ENCODE data around the gene CTNNA3. TPM values are rescaled to one million over a fixed set of nuclear protein-coding genes. Genes with fewer than 3 reads are reported as not detected.

The CTNNA3 gene
- total RNA-seq, 6 donors from 2014 or later: 0.20 to 2.0 TPM; not detected in 4

DNA sequence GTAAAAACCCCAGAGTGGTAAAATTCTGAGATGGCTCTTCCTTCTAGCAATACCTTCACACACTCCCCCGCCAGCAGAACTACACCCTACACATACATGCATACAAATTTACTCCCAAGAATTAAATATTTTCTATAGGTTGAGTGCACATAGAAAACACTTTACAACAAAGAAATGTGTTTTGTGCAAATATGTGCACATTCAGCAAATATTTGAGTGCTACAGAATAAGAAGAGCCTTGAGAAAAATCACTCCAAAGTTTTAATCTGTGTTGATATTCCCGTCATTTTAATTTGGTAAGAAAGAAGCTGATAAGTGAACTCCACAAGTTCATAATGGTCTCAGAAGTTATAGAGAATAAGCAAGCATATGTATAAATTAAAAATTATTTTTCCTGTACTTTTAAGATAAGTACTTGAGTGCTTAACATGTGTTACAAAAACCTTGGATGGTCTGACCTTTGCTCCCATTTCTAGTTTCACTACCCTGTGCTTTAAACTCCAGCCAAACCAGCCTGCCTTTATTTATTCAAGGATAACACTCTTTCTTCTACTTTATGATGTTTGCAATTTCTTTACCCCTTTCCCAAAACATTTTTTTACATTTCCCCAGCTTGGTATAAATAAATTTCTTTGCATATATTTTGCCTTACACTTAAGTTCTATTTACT is 1503.7 kb downstream of the CTNNA3 start:
- no peaks in the 10 kb centered on the region for H3K27me3 ChIP-seq
- no peak for ATAC-seq (ENCODE audit: low FRiP score in 2 of 2)
- TF ChIP-seq POLR2A (IDR thresholded peaks at IDR 0.05) (no peak), POLR2AphosphoS5 (IDR thresholded peaks at IDR 0.05) (no peak), EP300 (IDR thresholded peaks at IDR 0.05) (no peak)
- TF ChIP-seq, protein P1, sequence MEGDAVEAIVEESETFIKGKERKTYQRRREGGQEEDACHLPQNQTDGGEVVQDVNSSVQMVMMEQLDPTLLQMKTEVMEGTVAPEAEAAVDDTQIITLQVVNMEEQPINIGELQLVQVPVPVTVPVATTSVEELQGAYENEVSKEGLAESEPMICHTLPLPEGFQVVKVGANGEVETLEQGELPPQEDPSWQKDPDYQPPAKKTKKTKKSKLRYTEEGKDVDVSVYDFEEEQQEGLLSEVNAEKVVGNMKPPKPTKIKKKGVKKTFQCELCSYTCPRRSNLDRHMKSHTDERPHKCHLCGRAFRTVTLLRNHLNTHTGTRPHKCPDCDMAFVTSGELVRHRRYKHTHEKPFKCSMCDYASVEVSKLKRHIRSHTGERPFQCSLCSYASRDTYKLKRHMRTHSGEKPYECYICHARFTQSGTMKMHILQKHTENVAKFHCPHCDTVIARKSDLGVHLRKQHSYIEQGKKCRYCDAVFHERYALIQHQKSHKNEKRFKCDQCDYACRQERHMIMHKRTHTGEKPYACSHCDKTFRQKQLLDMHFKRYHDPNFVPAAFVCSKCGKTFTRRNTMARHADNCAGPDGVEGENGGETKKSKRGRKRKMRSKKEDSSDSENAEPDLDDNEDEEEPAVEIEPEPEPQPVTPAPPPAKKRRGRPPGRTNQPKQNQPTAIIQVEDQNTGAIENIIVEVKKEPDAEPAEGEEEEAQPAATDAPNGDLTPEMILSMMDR (IDR thresholded peaks at IDR 0.05): no peak
- no peak for DNase-seq
- no peaks in the 10 kb centered on the region for H3K4me1 ChIP-seq
- H3K36me3 ChIP-seq: no peaks in the 10 kb centered on the region
- no peak overlapping the region for H3K27ac ChIP-seq
- 58 to 76% methylated on average over 2 of the region's 2 CpGs for WGBS, 2 donors
- H3K4me3 ChIP-seq: no peak overlapping the region
- H3K9me3 ChIP-seq: no peaks in the 10 kb centered on the region

DNA sequence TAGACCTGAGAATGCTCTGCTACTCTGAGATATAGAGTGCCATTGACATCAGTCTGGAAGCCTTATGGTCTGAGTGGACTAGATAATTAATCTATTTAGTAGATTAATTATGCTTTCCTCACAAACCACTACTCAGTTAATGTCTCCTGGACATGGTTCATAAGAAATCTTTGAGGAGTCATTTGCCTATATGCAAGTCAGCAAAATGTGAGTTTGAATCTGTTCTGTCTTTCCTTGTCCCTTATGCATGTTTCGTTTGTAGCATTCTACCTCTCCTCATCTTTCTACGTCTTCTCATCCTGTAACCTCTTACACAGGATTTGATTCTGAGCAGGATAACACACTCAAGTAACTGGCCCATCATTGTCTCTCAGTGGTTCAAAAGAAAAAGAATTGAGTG is 1505.6 kb downstream of the CTNNA3 start:
- Histone ChIP-seq H3K27me3 (no peaks in the 10 kb centered on the region), H3K36me3 (no peaks in the 10 kb centered on the region), H3K27ac (no peak overlapping the region), H3K4me1 (no peaks in the 10 kb centered on the region), H3K4me3 (no peak overlapping the region), H3K9me3 (no peaks in the 10 kb centered on the region)
- ATAC-seq (ENCODE audit: low FRiP score in 2 of 2): no peak
- 83 to 88% methylated on average over 2 of the region's 2 CpGs for WGBS, 2 donors
- no peak for DNase-seq
- no peak for TF ChIP-seq POLR2A (IDR thresholded peaks at IDR 0.05)
- TF ChIP-seq EP300 (IDR thresholded peaks at IDR 0.05): no peak
- TF ChIP-seq POLR2AphosphoS5 (IDR thresholded peaks at IDR 0.05): no peak
- TF ChIP-seq, protein P1 (IDR thresholded peaks at IDR 0.05): no peak

DNA sequence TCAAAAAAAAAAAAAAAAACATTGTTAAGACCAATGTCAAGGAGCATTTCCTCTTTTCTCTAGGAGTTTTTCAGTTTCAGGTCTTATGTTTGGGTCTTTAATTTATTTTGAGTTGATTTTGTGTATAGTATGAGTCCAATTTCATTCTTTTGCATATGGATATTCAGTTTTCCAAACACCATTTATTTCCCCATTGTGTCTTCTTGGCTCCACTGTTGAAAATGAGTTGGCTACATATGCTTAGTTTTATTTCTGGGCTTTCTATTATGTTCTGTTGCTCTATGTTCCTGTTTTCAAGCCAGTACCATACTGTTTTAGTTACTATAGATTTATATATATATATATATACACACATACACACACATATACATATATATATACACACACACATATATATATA is 1506.7 kb downstream of the CTNNA3 start:
- Histone ChIP-seq H3K4me3 (no peak overlapping the region), H3K9me3 (no peaks in the 10 kb centered on the region), H3K4me1 (no peaks in the 10 kb centered on the region), H3K27ac (no peak overlapping the region), H3K36me3 (no peaks in the 10 kb centered on the region), H3K27me3 (no peaks in the 10 kb centered on the region)
- ATAC-seq (ENCODE audit: low FRiP score in 2 of 2) (no peak), DNase-seq (no peak)
- TF ChIP-seq POLR2AphosphoS5 (IDR thresholded peaks at IDR 0.05): no peak
- TF ChIP-seq, protein P1 (IDR thresholded peaks at IDR 0.05): no peak

DNA sequence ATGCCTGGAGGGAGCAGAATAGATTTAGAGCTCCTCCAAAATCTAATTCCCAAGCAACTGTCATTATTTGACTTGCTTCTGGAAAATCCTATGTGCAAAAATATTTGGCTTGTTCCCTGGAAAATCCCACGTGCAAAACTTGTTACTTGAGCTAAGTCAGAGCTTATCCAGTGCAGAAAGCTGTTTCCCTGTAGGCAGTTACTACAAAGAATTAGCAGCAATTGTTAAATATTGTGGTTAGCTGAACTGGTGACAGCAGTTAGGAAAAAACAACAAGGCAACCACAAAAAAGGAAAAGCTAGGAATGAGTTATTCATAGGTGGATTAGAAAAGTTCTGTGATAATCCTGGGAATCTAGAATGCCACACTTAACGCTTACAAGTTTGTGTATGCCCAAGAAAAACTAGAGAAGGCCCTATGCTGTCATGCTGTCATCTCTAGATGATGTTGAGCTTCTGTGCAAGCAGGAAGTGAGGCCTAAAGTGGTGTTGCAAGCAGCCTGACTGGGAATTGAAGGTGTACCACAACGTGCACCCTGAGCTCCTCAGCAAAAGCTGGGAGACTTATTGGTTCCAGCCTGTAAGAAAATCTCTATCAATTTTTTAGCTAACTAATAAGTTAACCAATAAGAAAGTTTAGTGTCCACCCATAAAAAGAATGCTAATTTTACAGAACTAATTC is 1508.8 kb downstream of the CTNNA3 start:
- no peaks in the 10 kb centered on the region for H3K36me3 ChIP-seq
- no peak for ATAC-seq (ENCODE audit: low FRiP score in 2 of 2)
- 39 to 45% methylated on average over 3 of the region's 3 CpGs for WGBS, 2 donors
- no peaks in the 10 kb centered on the region for H3K9me3 ChIP-seq
- H3K4me1 ChIP-seq: no peaks in the 10 kb centered on the region
- H3K27me3 ChIP-seq: no peaks in the 10 kb centered on the region
- H3K4me3 ChIP-seq: no peak overlapping the region
- H3K27ac ChIP-seq: no peak overlapping the region
- no peak for DNase-seq
- TF ChIP-seq, protein P1 (IDR thresholded peaks at IDR 0.05): no peak
- TF ChIP-seq EP300 (IDR thresholded peaks at IDR 0.05): no peak
- no peak for TF ChIP-seq POLR2AphosphoS5 (IDR thresholded peaks at IDR 0.05)
- no peak for TF ChIP-seq POLR2A (IDR thresholded peaks at IDR 0.05)

DNA sequence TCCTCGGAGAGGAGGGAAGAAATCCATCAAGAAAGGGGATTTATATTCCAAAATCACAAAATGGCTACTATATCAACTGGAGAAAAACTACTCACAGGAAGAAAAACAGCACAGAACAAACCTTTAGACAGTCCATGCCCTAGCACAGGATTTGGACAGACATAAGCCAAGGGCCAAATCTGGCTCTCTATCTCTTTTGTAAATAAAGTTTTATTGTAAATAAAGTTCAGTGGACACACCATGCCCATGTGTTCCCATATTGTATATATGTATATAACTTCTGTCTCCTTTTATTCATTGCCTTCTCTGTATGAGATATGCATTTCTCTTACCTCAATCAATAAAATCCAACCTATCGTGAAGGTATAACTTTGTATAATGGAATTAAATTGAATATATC is 1513.0 kb downstream of the CTNNA3 start:
- Histone ChIP-seq H3K4me1 (peaks cover 0 to 2% (median 0%) of the 10 kb centered on the region in 4 donors), H3K9me3 (no peaks in the 10 kb centered on the region), H3K4me3 (no peak overlapping the region), H3K27me3 (no peaks in the 10 kb centered on the region), H3K36me3 (no peaks in the 10 kb centered on the region), H3K27ac (no peak overlapping the region)
- 81 to 83% methylated on average over 2 of the region's 2 CpGs for WGBS, 2 donors
- ATAC-seq (ENCODE audit: low FRiP score in 2 of 2): no peak
- TF ChIP-seq POLR2A (IDR thresholded peaks at IDR 0.05) (no peak), EP300 (IDR thresholded peaks at IDR 0.05) (no peak)
- TF ChIP-seq, protein P1 (IDR thresholded peaks at IDR 0.05): no peak
- no peak for DNase-seq

Data from upper lobe of left lung (tissue), 6 donors.